A673 (cell line): ENCODE data around the gene STEAP4.

Experiments used
- EZH2 ChIP-seq: fragments of 200-600 bp; sonication (generic); IDR thresholded peaks from 2 replicates; pipeline ENCODE4 v1.6.1; 2017; ENCODE audit warnings: borderline replicate concordance, low read depth, mild to moderate bottlenecking, mixed read lengths, antibody characterized with exemption, low read length; ENCODE audit not compliant: poor library complexity, severe bottlenecking
- TF ChIP-seq, protein P1 (sequence below): fragments of 300-800, 200-600 bp; sonication (generic); conservative IDR thresholded peaks from 2 replicates; pipeline ENCODE4 v1.5.1; 2017; ENCODE audit warnings: low read depth, mild to moderate bottlenecking, antibody characterized with exemption, low read length, moderate library complexity, mixed read lengths

DNA sequence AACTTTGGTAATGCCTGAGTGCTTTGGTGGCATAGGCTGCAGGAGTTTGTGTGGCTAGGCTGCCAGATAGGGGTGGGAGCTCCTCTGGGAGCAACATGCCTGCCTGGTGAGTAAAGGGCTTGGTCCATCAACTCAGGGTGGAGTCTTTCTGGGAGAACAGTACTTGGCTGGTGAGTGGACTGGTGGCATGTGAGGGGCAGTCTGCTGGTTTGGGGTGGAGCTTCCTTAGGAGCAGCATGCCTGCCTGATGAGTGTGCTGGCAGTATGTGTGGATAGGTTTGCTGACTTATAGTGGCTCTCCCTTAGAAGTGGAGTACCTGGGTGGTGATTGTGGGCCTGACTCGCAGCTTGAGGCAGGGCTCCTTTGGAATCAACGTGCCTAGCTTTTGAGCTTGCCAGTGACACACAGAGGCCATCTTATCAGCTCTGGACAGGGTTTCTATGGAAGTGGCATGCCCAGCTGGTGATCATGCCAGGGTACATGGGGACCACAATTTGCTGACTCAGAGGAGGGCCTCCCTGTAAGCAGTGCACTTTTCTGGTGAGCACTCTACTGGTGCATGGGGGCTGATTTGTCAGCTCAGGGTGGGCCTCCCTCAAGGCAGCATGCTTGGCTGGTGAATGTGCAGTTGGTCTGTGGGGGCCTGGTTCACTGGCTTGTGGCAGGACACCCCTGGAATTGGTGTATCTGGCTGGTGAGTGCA, 51.8 kb downstream of the STEAP4 start:
- TF ChIP-seq, protein P1, sequence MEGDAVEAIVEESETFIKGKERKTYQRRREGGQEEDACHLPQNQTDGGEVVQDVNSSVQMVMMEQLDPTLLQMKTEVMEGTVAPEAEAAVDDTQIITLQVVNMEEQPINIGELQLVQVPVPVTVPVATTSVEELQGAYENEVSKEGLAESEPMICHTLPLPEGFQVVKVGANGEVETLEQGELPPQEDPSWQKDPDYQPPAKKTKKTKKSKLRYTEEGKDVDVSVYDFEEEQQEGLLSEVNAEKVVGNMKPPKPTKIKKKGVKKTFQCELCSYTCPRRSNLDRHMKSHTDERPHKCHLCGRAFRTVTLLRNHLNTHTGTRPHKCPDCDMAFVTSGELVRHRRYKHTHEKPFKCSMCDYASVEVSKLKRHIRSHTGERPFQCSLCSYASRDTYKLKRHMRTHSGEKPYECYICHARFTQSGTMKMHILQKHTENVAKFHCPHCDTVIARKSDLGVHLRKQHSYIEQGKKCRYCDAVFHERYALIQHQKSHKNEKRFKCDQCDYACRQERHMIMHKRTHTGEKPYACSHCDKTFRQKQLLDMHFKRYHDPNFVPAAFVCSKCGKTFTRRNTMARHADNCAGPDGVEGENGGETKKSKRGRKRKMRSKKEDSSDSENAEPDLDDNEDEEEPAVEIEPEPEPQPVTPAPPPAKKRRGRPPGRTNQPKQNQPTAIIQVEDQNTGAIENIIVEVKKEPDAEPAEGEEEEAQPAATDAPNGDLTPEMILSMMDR: no peak
- no peak for TF ChIP-seq EZH2
